Astrocyte of the hippocampus (primary cell): ENCODE measurements around the gene PCYOX1L.

Experiments
- DNase-seq: peaks from one replicate; pipeline ENCODE4 v3.0.0; 2011; ENCODE audit warnings: low read depth, low spot score

Gene PCYOX1L

DNA sequence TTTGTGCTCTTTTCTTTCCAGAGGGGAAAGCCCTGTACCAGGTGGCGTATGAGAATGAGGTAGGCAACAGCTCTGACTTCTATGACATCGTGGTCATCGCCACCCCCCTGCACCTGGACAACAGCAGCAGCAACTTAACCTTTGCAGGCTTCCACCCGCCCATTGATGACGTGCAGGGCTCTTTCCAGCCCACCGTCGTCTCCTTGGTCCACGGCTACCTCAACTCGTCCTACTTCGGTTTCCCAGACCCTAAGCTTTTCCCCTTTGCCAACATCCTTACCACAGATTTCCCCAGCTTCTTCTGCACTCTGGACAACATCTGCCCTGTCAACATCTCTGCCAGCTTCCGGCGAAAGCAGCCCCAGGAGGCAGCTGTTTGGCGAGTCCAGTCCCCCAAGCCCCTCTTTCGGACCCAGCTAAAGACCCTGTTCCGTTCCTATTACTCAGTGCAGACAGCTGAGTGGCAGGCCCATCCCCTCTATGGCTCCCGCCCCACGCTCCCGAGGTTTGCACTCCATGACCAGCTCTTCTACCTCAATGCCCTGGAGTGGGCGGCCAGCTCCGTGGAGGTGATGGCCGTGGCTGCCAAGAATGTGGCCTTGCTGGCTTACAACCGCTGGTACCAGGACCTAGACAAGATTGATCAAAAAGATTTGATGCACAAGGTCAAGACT is 10.3 kb downstream of the PCYOX1L start:
- DNase-seq = no peak

DNA sequence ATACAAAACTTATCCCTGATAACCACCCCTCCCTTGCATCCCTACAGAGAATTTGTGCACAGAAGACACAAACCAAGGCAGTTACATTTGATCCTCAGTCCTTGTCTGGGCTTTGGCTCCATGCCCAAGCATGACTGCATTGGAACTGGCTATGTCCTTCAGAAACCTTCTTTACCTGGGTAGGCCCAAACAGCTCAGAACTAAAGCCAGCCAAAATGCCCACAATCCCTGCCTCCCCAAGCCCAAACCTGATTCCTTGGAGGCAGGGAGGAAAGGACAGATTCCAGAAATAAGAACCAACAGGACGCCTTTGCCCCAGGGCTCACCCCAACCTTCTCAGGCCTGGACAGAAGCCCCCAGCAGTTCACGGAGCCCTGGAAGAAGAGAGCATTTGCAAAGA is 13.0 kb downstream of the PCYOX1L start:
- no peak for DNase-seq

- DNase-seq = peak; percentile 68
These were observed 13.6 kb downstream of the PCYOX1L start for GRCh38 chr5:149371296-149371962.

GRCh38 chr5:149372076-149372795 is 14.4 kb downstream of the PCYOX1L start:
- DNase-seq = no peak

DNA sequence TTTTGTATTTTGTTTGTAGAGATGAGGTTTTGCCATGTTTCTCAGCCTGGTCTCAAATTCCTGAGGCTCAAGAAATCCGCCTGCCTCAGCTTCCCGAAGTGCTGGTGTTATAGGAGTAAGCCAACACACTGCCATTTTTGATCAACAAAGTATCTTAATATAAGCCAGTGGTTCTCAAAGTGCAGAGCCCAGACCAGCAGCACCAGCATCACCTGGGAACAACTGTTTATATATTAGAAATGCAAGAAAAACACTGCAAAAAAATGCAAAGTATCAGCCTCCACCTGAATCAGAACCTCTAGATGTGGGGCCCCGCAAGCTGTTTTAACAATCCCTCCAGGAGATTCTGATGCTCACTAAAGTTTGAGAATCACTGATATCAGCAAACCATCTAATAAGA is 15.1 kb downstream of the PCYOX1L start:
- no peak for DNase-seq

DNA sequence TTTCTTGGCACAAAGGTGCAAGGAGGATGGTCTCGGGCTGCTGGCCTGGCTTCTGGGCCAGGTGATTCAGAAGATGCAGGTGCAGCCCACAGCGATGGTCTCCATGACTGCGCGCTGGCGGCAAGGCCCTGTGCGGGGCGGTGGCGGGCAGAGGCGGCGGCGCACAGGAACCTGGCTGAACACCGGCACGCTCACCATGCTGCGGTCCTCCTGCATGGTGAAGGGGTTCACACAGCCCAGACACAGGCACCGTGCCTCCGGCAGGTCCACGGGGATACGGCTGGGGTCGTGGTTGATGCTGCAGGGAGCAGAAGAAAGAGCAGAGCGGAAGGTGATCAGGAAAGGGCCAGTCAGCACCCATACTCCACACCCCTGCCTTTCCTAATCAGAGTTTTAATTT is 16.5 kb downstream of the PCYOX1L start:
- DNase-seq = no peak

GRCh38 chr5:149374801-149375200 is 17.0 kb downstream of the PCYOX1L start:
- no peak for DNase-seq

DNA sequence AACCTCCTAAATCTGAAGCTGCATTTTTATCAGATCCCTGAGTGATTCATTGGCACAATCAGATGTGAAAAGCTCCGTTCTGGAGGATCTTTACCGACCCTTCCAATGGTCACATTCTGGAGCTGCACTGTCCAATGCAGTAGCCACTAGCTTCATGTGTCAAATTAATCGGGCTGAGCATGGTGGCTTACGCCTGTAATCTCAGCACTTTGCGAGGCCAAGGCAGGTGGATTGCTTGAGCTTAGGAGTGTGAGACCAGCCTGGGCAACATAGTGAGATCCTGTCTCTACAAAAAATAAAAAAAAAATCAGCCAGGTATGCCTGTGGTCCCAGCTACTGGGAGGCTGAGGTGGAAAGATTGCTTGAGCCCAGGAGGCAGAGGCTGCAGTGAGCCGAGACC is 17.6 kb downstream of the PCYOX1L start:
- DNase-seq = no peak

GRCh38 chr5:149376104-149376503 is 18.3 kb downstream of the PCYOX1L start:
- no peak for DNase-seq

DNA sequence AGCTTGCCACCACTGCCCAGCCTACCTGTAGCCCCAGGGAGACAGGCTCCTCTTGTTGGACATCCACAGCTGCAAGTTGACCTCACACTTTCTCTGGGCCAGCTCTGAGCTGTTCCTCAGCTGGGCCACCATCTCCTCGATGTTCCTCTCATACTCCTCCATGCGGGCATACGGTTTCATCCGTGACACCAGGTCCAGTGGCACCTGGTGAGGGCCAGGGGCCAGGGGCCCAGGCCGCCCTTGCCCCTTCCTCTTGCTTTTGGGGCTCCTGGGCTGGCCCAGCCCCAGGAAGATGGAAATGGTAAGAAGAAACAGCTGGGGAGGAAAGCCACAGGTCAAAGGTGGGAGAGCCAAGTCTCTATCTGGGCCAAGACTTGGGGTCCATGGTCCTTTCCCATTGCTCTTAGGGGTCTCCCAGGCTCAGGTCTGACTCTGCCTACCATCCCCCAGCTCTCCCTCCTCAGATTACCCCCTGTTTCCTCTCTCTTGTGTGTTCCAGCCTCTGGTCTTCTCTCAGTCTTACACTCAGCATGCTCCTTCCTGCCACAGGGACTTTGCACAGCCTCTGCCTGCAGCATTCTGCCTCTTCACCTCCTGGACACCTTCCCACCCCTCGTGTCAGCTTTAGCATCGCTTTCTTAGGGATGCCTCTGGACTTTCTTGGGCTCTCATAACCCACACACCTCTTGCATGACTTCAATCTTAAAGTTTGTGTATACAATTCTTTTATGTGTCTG is 19.0 kb downstream of the PCYOX1L start:
- no peak for DNase-seq

GRCh38 chr5:149378241-149378820 is 20.5 kb downstream of the PCYOX1L start:
- no peak for DNase-seq

- no peak for DNase-seq
These were observed 21.4 kb downstream of the PCYOX1L start, which contains the start of gene IL17B for GRCh38 chr5:149379177-149379761. IL17B (minus strand) TSS chr5:149379292; CDS start chr5:149379225, 67 bp downstream.

DNA sequence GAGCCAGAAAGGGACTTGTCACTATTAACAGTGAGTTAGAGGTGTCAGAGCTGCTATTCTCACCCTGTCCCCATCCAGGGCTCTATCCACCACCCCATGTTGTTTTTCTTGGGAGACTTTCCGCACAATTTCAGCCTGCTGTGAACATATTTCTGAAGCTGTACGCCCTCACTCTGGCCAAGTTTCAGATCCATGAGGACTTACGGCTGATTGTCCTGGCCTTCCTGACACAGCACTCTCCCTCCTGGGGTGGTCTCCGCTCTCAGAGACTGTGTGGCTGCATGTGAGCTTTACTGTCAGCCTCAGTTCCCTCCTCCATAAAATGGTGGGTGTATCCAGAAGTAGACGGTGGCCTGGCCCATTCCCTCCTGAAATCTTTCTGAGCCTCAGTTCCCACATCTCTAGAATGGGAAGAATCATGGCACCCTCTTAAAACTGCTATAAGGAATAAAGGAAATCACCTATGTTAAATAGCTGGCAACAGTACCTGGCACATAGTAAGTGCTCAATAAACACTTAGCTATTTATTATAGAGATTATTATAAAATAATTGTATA is 22.1 kb downstream of the PCYOX1L start:
- no peak for DNase-seq

GRCh38 chr5:149380466-149381121 is 22.7 kb downstream of the PCYOX1L start:
- peak; percentile 46 for DNase-seq

- DNase-seq = no peak
These were observed 23.6 kb downstream of the PCYOX1L start for GRCh38 chr5:149381261-149381985.

GRCh38 chr5:149381986-149382338 is 24.1 kb downstream of the PCYOX1L start:
- peak; percentile 86 for DNase-seq

DNA sequence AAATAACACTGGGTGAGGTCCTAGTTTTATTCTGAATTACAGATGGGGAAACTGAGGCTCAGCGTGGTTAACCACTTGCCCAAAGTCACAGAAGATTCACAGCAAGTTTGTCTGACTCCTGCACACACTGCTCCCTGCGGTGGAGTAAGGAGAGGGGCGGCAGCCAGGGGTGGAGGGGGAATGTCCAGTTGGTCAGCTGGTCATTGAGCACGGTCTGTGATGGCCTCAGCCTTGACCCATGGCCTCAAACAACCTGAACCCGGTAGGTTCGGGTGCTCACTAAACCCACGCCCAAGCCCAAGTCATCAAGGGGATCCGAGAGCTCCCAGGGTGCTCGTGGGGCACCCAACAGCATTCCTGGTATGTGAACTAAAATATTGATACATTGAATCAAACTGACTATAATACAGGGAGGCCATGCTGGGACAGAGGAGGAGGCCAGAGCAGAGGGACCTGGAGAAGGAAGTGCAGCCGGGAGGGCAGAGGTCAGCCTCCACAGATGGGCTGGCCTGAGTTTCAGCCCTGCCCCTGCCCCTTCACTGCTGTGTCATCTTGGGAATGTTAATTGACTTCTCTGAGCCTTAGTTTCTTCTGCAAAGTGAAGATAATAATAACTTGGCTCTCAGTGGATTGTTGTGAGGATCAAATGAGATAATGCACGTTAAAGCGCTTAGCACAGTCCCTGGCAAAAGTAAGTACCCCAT is 24.8 kb downstream of the PCYOX1L start:
- DNase-seq = no peak

- DNase-seq = no peak
These were observed 25.6 kb downstream of the PCYOX1L start for GRCh38 chr5:149383399-149383798.

DNA sequence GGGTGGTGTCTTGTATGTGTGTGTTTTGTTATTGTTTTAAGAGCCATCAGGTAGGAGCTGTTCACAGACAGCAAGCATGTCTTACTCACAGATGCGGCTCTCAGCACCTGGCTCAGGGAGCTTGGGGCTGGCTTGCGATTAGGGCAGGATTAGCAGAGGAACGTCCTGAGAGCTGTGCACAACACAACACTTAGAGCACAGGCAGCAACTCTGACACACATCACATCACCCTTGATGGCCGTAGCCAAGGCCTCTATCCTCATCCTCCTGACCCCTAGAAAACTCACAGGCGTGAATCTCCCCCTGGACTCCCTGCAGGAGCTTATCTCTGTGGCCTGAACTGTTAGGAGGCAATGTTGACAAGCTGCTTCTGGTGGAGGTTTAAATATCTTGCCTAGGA is 28.3 kb downstream of the PCYOX1L start:
- no peak for DNase-seq
